WTC11 (cell line): ENCODE measurements around the gene ABCG1.

Source experiments
- CTCF ChIP-seq: fragments of 200-600 bp; IDR thresholded peaks from 2 replicates; pipeline ENCODE4 v1.8.0; 2022; ENCODE audit warnings: antibody characterized with exemption
- MYBL2 ChIP-seq: sonication (generic); formaldehyde crosslinking; IDR thresholded peaks from 2 replicates; pipeline ENCODE4 v1.8.1; 2023; ENCODE audit warnings: mild to moderate bottlenecking, moderate library complexity, missing genetic modification reagents
- TP53 ChIP-seq: sonication (generic); formaldehyde crosslinking; IDR thresholded peaks from 2 replicates; pipeline ENCODE4 v1.8.1; 2023; ENCODE audit warnings: mild to moderate bottlenecking, missing genetic modification reagents
- ZBTB21 ChIP-seq: sonication (generic); formaldehyde crosslinking; IDR thresholded peaks from 2 replicates; pipeline ENCODE4 v1.8.1; 2023; ENCODE audit warnings: mild to moderate bottlenecking, missing genetic modification reagents, borderline replicate concordance
- ZNF512 ChIP-seq: sonication (generic); formaldehyde crosslinking; IDR thresholded peaks from 2 replicates; pipeline ENCODE4 v1.8.1; 2022; ENCODE audit warnings: missing genetic modification reagents, borderline replicate concordance

GRCh38 chr21:42298657-42299056 is 79.7 kb downstream of the ABCG1 start:
- TF ChIP-seq MYBL2 (CRISPR knock-in tag) (no peak), CTCF (no peak), ZBTB21 (CRISPR knock-in tag) (no peak), ZNF512 (CRISPR knock-in tag) (no peak), TP53 (CRISPR knock-in tag) (no peak)
